Peyer's patch (tissue), 4 donors: Measurements from ENCODE around the gene OTOS. TPM values are rescaled to one million over a fixed set of nuclear protein-coding genes. Genes with fewer than 3 reads are reported as not detected.

Source experiments
- DNase-seq, 3 donors: peaks; one replicate each; pipeline ENCODE4 v3.0.0-alpha.2; 2017 to 2019
- H3K27ac ChIP-seq, 4 donors: fragments of 200-600 bp; sonication (generic); one replicate each; pipeline ENCODE4 v1.5.1; 2016 to 2019
- H3K27me3 ChIP-seq, 2 donors: fragments of 200-600 bp; sonication (generic); one replicate each; pipeline ENCODE4 v1.5.1; 2019
- H3K36me3 ChIP-seq, 3 donors: fragments of 200-600 bp; sonication (generic); one replicate each; pipeline ENCODE4 v1.5.1; 2016 to 2019
- H3K4me1 ChIP-seq, 4 donors: fragments of 200-600 bp; sonication (generic); one replicate each; pipeline ENCODE4 v1.5.1; 2016 to 2019
- H3K4me3 ChIP-seq, 4 donors: fragments of 200-600 bp; sonication (generic); 1 replicate in 3 of 4; 2 replicates in 1 of 4; pipeline ENCODE4 v1.5.1; 2016 to 2019; ENCODE audit warnings: mild to moderate bottlenecking in 1 of 4
- H3K9me3 ChIP-seq, 4 donors: fragments of 200-600 bp; sonication (generic); one replicate each; pipeline ENCODE4 v1.5.1; 2016 to 2019; ENCODE audit warnings: mild to moderate bottlenecking in 1 of 4
- POLR2A ChIP-seq, 2 donors: fragments of 450-650 bp; IDR thresholded peaks; one replicate each; pipeline ENCODE4 v1.5.1; 2017; ENCODE audit warnings: antibody characterized with exemption in 2 of 2, mild to moderate bottlenecking in 2 of 2, moderate library complexity in 2 of 2
- total RNA-seq, 4 donors: library from RNA; depleted of rRNA; stranded (reverse); fragments of >200 nt; gene quantifications; one replicate each; pipeline ENCODE4 v1.1.0, GENCODE V29; 2016
- TF ChIP-seq, protein P1 (sequence below), 6 experiments: fragments of 450-650 bp in 4 of 6; fragments of 200-600 bp in 2 of 6; sonication (generic) in 1 of 6; IDR thresholded peaks; one replicate each; pipeline ENCODE4 v1.5.1; 2017 to 2019; ENCODE audit warnings: antibody characterized with exemption in 6 of 6, mild to moderate bottlenecking in 3 of 6, moderate library complexity in 1 of 6

Gene OTOS
- total RNA-seq, 4 donors from 2014 or later, result not detected

DNA sequence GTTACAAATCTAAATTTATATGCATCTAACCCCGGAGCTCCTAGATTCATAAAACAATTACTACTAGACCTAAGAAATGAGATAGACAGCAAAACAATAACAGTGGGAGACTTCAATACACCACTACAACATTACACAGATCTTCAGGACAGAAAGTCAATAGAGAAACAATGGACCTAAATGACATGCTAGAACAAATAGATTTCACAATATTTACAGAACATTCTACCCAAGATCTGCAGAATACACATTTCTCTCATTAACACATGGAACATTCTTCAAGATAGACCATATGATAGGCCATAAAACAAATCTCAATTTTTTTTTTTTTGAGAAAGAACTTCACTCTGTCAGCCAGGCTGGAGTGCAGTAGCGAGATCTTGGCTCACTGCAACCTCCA lies 42.1 kb downstream of the OTOS start:
- H3K4me3 ChIP-seq, result no peak overlapping the region
- TF ChIP-seq, protein P1, sequence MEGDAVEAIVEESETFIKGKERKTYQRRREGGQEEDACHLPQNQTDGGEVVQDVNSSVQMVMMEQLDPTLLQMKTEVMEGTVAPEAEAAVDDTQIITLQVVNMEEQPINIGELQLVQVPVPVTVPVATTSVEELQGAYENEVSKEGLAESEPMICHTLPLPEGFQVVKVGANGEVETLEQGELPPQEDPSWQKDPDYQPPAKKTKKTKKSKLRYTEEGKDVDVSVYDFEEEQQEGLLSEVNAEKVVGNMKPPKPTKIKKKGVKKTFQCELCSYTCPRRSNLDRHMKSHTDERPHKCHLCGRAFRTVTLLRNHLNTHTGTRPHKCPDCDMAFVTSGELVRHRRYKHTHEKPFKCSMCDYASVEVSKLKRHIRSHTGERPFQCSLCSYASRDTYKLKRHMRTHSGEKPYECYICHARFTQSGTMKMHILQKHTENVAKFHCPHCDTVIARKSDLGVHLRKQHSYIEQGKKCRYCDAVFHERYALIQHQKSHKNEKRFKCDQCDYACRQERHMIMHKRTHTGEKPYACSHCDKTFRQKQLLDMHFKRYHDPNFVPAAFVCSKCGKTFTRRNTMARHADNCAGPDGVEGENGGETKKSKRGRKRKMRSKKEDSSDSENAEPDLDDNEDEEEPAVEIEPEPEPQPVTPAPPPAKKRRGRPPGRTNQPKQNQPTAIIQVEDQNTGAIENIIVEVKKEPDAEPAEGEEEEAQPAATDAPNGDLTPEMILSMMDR (IDR thresholded peaks at IDR 0.05), result no peak
- no peak for TF ChIP-seq POLR2A (IDR thresholded peaks at IDR 0.05)
- peaks cover 0 to 16% of the 10 kb centered on the region in 2 donors for H3K27me3 ChIP-seq
- no peaks in the 10 kb centered on the region for H3K36me3 ChIP-seq
- H3K4me1 ChIP-seq, result no peaks in the 10 kb centered on the region
- H3K9me3 ChIP-seq, result no peaks in the 10 kb centered on the region
- no peak for DNase-seq
- no peak overlapping the region for H3K27ac ChIP-seq

DNA sequence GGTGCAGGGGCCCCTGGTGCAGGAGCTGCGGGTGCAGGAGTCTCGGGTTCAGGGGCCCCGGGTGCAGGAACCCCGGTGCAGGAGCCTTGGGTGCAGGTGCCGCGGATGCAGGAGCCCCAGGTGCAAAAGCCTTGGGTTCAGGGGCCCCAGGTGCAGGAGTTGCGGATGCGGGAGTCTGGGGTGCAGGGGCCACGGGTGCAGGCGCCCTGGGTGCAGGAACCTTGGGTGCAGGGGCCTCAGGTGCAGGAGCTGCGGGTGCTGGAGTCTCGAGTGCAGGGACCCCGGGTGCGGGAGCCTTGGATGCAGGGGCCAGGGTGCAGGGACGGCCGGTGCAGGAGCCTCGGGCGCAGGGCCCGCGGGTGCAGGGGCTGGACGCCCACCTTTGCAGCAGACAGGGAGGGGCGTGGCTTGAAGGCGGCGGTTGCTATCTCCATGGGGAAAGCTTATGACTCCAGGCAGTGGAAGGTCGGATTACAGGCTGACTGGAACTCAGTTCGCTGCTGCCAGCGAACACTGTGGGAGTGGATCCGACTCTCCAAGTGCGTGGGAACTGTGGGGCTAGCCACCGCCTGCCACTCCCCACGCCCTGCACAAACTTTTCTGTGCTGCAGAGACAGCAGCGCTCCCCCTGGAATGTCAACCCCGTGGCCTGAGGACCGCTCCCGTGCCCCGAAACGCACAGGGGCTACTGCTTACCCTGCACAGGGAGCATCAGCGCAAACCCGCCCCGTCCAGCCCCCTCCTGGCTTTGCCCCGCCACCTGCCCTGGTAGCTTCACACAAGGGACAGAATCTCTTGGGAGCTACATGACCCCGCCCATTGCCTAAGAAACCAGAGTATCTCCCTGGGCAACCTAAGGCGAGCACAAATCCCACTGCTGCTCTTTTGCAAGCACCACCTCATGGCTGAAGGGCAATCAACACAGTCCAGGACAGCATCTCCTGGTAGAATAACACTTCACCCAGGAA lies 44.6 kb downstream of the OTOS start:
- peaks cover 0 to 16% of the 10 kb centered on the region in 2 donors for H3K27me3 ChIP-seq
- H3K4me1 ChIP-seq, result no peaks in the 10 kb centered on the region
- H3K9me3 ChIP-seq, result no peaks in the 10 kb centered on the region
- DNase-seq, result no peak
- no peak overlapping the region for H3K4me3 ChIP-seq
- no peak overlapping the region for H3K27ac ChIP-seq
- no peaks in the 10 kb centered on the region for H3K36me3 ChIP-seq
- TF ChIP-seq, protein P1 (IDR thresholded peaks at IDR 0.05), result no peak
- no peak for TF ChIP-seq POLR2A (IDR thresholded peaks at IDR 0.05)

DNA sequence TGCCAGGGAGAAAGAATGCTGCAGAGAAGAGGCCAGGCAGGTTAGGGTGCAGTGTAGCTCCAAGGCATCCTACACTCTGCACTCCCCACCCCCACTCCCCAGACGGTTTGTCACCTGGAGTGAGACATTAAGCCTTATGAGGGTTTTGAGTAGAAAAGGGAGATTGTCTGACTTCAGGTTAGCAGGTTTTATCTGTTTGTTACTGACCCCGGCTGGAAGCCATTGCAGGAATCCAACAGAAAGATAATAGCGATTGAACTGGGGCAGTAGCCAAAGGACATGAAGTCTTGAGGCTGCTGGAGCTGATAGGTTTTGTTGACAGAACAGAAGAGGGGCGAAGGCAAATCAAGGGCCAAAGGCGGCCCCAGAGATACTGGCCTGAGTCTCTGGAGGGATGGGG lies 51.2 kb downstream of the OTOS start:
- Histone ChIP-seq H3K4me3 (no peak overlapping the region), H3K27me3 (no peaks in the 10 kb centered on the region), H3K4me1 (no peaks in the 10 kb centered on the region), H3K9me3 (peaks cover 0 to 16% (median 0%) of the 10 kb centered on the region in 4 donors), H3K27ac (no peak overlapping the region), H3K36me3 (no peaks in the 10 kb centered on the region)
- no peak for DNase-seq
- TF ChIP-seq, protein P1 (IDR thresholded peaks at IDR 0.05), result no peak
- TF ChIP-seq POLR2A (IDR thresholded peaks at IDR 0.05), result no peak

Other genes with a start within 250 kb of the OTOS start
- gene NDUFA10, start 115.3 kb downstream of the OTOS start, total RNA-seq, result 100 to 1,000 TPM; 131 to 154 (median 147) TPM
- not detected for gene OR6B2, start 110.2 kb downstream of the OTOS start, total RNA-seq
- gene OR6B3, start 87.1 kb downstream of the OTOS start, total RNA-seq, result not detected
- gene COPS9, start 4.4 kb downstream of the OTOS start, total RNA-seq, result 100 to 1,000 TPM in 3 of 4 donors, 10 to 100 TPM in 1; 57.3 to 113 (median 104) TPM